AG04450 (cell line): ENCODE results near the gene TMEM101. TPM values are rescaled to one million over a fixed set of nuclear protein-coding genes. Genes with fewer than 3 reads are reported as not detected.
"Not testable (repeated sequence)": the region's sequence is repeated elsewhere in the genome, so short reads cannot be mapped to it uniquely, and the experiment has no call there.

Source experiments
- CTCF ChIA-PET: fragments of 300-600, 350-600 bp; formaldehyde crosslinking; extraction: SDS; loops from one replicate; lab custom pipeline; 2022; ENCODE audit warnings: antibody characterized with exemption, inconsistent platforms; lab: Charles Lee
- POLR2A ChIA-PET: fragments of 350-600 bp; formaldehyde crosslinking; extraction: SDS; loops from one replicate; lab custom pipeline; 2021; ENCODE audit warnings: antibody characterized with exemption, inconsistent platforms; lab: Yijun Ruan, JAX
- DNase-seq: peaks from one replicate; pipeline ENCODE4 v3.0.0-alpha.2; 2011; ENCODE audit warnings: low read depth, low spot score
- H3K27ac ChIP-seq: one replicate; pipeline ENCODE4 v1.5.1; 2012; ENCODE audit warnings: low read depth, low read length, control low read depth
- H3K27me3 ChIP-seq: one replicate; pipeline ENCODE4 v1.6.0; 2012; ENCODE audit warnings: low read length; ENCODE audit not compliant: control insufficient read depth, insufficient read depth
- H3K4me3 ChIP-seq: 2 replicates; pipeline ENCODE4 v1.5.1; 2011; ENCODE audit warnings: mild to moderate bottlenecking, low read depth, low read length, control low read depth
- H3K9me3 ChIP-seq: 2 replicates; pipeline ENCODE4 v1.5.1; 2012; ENCODE audit warnings: low read length; ENCODE audit not compliant: control insufficient read depth, insufficient read depth
- CTCF ChIP-seq: IDR thresholded peaks from 2 replicates; pipeline ENCODE4 v1.5.1; 2011; ENCODE audit warnings: low read depth, low read length, control low read depth, inconsistent platforms
- polyA plus RNA-seq: library from polyadenylated mRNA; depleted of rRNA; stranded (reverse); fragments of >200 nt; gene quantifications from 2 replicates; pipeline ENCODE4 v1.2.3, GENCODE V29; 2011

The TMEM101 gene
- polyA plus RNA-seq, 1 experiment, result 31.3 TPM

GRCh38 chr17:44000871-44001460 is 13.8 kb downstream of the TMEM101 start:
- POLR2A ChIA-PET, result no interaction called here
- peaks cover 2% of the 10 kb centered on the region; the same call in 1 of the 2 replicates for H3K9me3 ChIP-seq
- no peak for DNase-seq
- no peak overlapping the region for H3K27ac ChIP-seq
- CTCF ChIA-PET, result interaction anchor here (0.5 to 10.1 kb wide), 2 partner anchors 43 to 57 kb away, joined by 6 to 123 read pairs; partner anchors contain the start of gene PPY
- TF ChIP-seq CTCF, result no peak
- H3K27me3 ChIP-seq, result peaks cover 12% of the 10 kb centered on the region
- H3K4me3 ChIP-seq, result no peak overlapping the region

- no peak for TF ChIP-seq CTCF
- CTCF ChIA-PET, result interaction anchor here (10.1 kb wide), 1 partner anchor 56 kb away, joined by 123 read pairs; the partner anchor contains the start of gene PPY
- peaks cover 9% of the 10 kb centered on the region for H3K27me3 ChIP-seq
- H3K9me3 ChIP-seq, result no peaks in the 10 kb centered on the region; the same call in 1 of the 2 replicates
- POLR2A ChIA-PET, result no interaction called here
- H3K27ac ChIP-seq, result no peak overlapping the region
- no peak for DNase-seq
- H3K4me3 ChIP-seq, result no peak overlapping the region
Measured at GRCh38 chr17:44000141-44000860, 14.5 kb downstream of the TMEM101 start.

- Histone ChIP-seq H3K9me3 (no peaks in the 10 kb centered on the region), H3K27me3 (peaks cover 10% of the 10 kb centered on the region), H3K27ac (no peak overlapping the region), H3K4me3 (no peak overlapping the region)
- DNase-seq, result no peak
- POLR2A ChIA-PET, result interaction anchor here (0.6 kb wide), 1 partner anchor 51 kb away, joined by 6 read pairs; no protein-coding TSS in a partner anchor
- CTCF ChIA-PET, result interaction anchor here (0.8 to 10.1 kb wide), 2 partner anchors 55 to 121 kb away, joined by 4 to 123 read pairs; partner anchors contain the start of gene PPY
- no peak for TF ChIP-seq CTCF
Measured at GRCh38 chr17:43999024-43999423, 15.7 kb downstream of the TMEM101 start.

GRCh38 chr17:43998552-43998951 is 16.2 kb downstream of the TMEM101 start:
- Histone ChIP-seq H3K4me3 (no peak overlapping the region), H3K27me3 (peaks cover 13% of the 10 kb centered on the region), H3K9me3 (no peaks in the 10 kb centered on the region), H3K27ac (no peak overlapping the region)
- POLR2A ChIA-PET, result interaction anchor here (0.6 kb wide), 1 partner anchor 52 kb away, joined by 6 read pairs; no protein-coding TSS in a partner anchor
- CTCF ChIA-PET, result interaction anchor here (0.6 to 10.1 kb wide), 4 partner anchors 54 to 120 kb away, joined by 3 to 123 read pairs (median 4); partner anchors contain the start of gene PPY
- DNase-seq, result no peak
- no peak for TF ChIP-seq CTCF

GRCh38 chr17:43997180-43997579 is 17.6 kb downstream of the TMEM101 start:
- CTCF ChIA-PET, result interaction anchor here (0.9 to 10.1 kb wide), 3 partner anchors 53 to 119 kb away, joined by 3 to 123 read pairs (median 4); partner anchors contain the start of gene PPY
- H3K4me3 ChIP-seq, POLR2A ChIA-PET, H3K27ac ChIP-seq, H3K9me3 ChIP-seq, DNase-seq: not testable (repeated sequence)
- peaks cover 13% of the 10 kb centered on the region for H3K27me3 ChIP-seq
